Measurements from ENCODE around the gene MSRB1.

DNA sequence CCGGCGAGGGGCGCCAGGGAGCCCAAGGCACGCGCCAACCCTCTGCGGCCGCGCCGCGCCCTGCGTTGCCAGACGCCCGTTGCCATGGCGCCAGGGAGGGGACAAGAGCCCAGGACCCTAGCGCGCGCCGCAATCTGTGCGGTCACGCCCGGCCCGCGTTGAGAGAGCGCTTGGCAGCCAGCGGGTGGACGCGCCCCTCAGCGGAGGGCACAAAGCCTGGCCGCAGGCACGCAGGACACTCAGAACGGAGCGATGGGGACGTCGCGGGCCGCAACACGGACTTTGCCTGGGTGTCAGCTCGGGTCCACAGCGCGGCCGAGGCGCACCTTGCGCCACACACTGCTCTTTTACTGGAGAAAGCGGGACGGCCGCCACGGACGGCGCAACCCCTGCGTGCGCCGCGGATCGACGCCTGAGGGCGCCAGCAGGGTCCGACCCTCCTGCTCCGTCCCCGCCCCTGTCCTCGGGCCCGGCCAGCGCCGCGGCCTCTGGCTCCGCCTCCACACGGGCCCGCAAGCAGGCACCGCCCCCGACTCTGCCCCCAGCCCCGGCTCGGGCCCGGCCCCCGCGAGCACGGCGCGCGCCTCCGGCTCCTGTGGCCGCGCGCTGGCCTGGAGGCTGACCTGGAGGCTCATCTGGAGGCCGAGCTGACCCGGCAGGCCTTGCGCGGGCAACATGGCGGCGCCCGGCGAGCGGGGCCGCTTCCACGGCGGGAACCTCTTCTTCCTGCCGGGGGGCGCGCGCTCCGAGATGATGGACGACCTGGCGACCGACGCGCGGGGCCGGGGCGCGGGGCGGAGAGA lies 40.7 kb upstream of the MSRB1 start, which contains the start of gene GFER:
- TF ChIP-seq EZH2 (IDR thresholded peaks at IDR 0.05; ENCODE audit: insufficient read depth, low read length): no peak
- TF ChIP-seq, protein P1, sequence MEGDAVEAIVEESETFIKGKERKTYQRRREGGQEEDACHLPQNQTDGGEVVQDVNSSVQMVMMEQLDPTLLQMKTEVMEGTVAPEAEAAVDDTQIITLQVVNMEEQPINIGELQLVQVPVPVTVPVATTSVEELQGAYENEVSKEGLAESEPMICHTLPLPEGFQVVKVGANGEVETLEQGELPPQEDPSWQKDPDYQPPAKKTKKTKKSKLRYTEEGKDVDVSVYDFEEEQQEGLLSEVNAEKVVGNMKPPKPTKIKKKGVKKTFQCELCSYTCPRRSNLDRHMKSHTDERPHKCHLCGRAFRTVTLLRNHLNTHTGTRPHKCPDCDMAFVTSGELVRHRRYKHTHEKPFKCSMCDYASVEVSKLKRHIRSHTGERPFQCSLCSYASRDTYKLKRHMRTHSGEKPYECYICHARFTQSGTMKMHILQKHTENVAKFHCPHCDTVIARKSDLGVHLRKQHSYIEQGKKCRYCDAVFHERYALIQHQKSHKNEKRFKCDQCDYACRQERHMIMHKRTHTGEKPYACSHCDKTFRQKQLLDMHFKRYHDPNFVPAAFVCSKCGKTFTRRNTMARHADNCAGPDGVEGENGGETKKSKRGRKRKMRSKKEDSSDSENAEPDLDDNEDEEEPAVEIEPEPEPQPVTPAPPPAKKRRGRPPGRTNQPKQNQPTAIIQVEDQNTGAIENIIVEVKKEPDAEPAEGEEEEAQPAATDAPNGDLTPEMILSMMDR (IDR thresholded peaks at IDR 0.05; ENCODE audit: insufficient read depth, low read depth, low read length): no peak

Data from astrocyte (in vitro differentiated cells and primary cell).